Ectodermal cell (in vitro differentiated cells): ENCODE results near the gene CALHM3.

ENCODE experiments used
- H3K27ac ChIP-seq: 2 replicates; pipeline ENCODE4 v1.7.0; 2013; ENCODE audit warnings: mild to moderate bottlenecking, low read depth, low read length; ENCODE audit not compliant: insufficient read depth, poor library complexity, severe bottlenecking
- H3K27me3 ChIP-seq: 2 replicates; pipeline ENCODE4 v1.7.0; 2013; ENCODE audit warnings: mild to moderate bottlenecking, low read length; ENCODE audit not compliant: insufficient read depth, control insufficient read depth, poor library complexity, severe bottlenecking
- H3K36me3 ChIP-seq: one replicate; pipeline ENCODE4 v1.7.0; 2013; ENCODE audit warnings: low read length; ENCODE audit not compliant: control insufficient read depth, insufficient read depth
- H3K4me1 ChIP-seq: one replicate; pipeline ENCODE4 v1.7.0; 2013; ENCODE audit warnings: low read length; ENCODE audit not compliant: control insufficient read depth, insufficient read depth
- H3K4me3 ChIP-seq: 2 replicates; pipeline ENCODE4 v1.7.0; 2013; ENCODE audit warnings: low read depth, low read length, control low read depth; ENCODE audit not compliant: insufficient read depth
- H3K9me3 ChIP-seq: 2 replicates; pipeline ENCODE4 v1.7.0; 2013; ENCODE audit warnings: mild to moderate bottlenecking, low read length, moderate library complexity; ENCODE audit not compliant: control insufficient read depth
- WGBS, 2 experiments: methylation state at CpG; one replicate each; pipeline ENCODE4 v1.1.7; 2013; ENCODE audit warnings: missing lambda C conversion rate in 2 of 2; 5-methylcytosine and 5-hydroxymethylcytosine counted together

Gene CALHM3

GRCh38 chr10:103457896-103458583 is 21.0 kb downstream of the CALHM3 start:
- no peak overlapping the region for H3K4me3 ChIP-seq
- H3K27ac ChIP-seq = no peak overlapping the region
- no peaks in the 10 kb centered on the region for H3K4me1 ChIP-seq
- no peaks in the 10 kb centered on the region for H3K36me3 ChIP-seq
- no peaks in the 10 kb centered on the region for H3K27me3 ChIP-seq
- no peaks in the 10 kb centered on the region for H3K9me3 ChIP-seq
- WGBS, 2 experiments = 94% methylated on average over 39 of the region's 39 CpGs

DNA sequence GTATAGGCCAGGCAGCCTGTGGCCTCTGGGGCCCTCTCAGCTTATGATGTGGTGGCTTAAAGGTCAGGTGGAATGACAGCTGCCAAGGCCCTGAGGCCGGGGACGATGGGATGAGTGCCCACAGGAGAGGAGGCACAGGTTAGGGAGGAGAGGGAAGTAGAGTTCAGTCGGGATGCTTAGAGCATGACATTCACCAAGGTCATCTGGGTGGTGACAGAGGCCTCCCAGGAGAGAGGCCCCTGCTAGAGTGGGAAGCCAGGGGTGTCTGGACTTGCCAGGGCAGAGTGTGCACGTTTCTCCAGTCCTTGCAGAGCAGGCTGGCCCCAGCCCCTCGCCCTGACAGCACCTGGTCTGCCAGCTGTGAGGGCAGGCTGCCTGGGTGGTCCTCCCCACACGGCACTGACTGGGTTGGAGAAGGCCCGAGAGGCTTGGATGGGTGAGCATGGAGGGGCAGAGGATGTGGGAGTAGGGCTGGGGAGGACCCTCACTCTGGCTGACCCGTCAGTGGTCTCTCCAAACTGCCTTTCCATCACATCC is 21.8 kb downstream of the CALHM3 start:
- H3K9me3 ChIP-seq = no peaks in the 10 kb centered on the region
- H3K36me3 ChIP-seq = no peaks in the 10 kb centered on the region
- WGBS, 2 experiments = 87 to 93% methylated on average over 8 of the region's 8 CpGs
- H3K4me3 ChIP-seq = no peak overlapping the region
- no peaks in the 10 kb centered on the region for H3K4me1 ChIP-seq
- H3K27ac ChIP-seq = no peak overlapping the region
- no peaks in the 10 kb centered on the region for H3K27me3 ChIP-seq

- Histone ChIP-seq H3K9me3 (no peaks in the 10 kb centered on the region), H3K4me1 (no peaks in the 10 kb centered on the region), H3K27ac (no peak overlapping the region), H3K36me3 (no peaks in the 10 kb centered on the region), H3K27me3 (no peaks in the 10 kb centered on the region), H3K4me3 (no peak overlapping the region)
- WGBS, 2 experiments = 89 to 90% methylated on average over 9 of the region's 9 CpGs
Observed at GRCh38 chr10:103456074-103456660, 22.9 kb downstream of the CALHM3 start.

- H3K4me1 ChIP-seq = no peaks in the 10 kb centered on the region
- no peak overlapping the region for H3K27ac ChIP-seq
- H3K9me3 ChIP-seq = no peaks in the 10 kb centered on the region
- no peak overlapping the region for H3K4me3 ChIP-seq
- 92 to 93% methylated on average over 25 of the region's 25 CpGs for WGBS, 2 experiments
- H3K36me3 ChIP-seq = no peaks in the 10 kb centered on the region
- no peaks in the 10 kb centered on the region for H3K27me3 ChIP-seq
Observed at GRCh38 chr10:103455235-103455634, 23.8 kb downstream of the CALHM3 start.

GRCh38 chr10:103454026-103454425 is 25.0 kb downstream of the CALHM3 start:
- no peaks in the 10 kb centered on the region for H3K27me3 ChIP-seq
- no peaks in the 10 kb centered on the region for H3K9me3 ChIP-seq
- no peaks in the 10 kb centered on the region for H3K4me1 ChIP-seq
- no peak overlapping the region for H3K27ac ChIP-seq
- H3K4me3 ChIP-seq = no peak overlapping the region
- 87 to 91% methylated on average over 4 of the region's 4 CpGs for WGBS, 2 experiments
- H3K36me3 ChIP-seq = no peaks in the 10 kb centered on the region

- 79 to 85% methylated on average over 27 of the region's 27 CpGs for WGBS, 2 experiments
- Histone ChIP-seq H3K36me3 (no peaks in the 10 kb centered on the region), H3K4me1 (no peaks in the 10 kb centered on the region), H3K27ac (no peak overlapping the region), H3K9me3 (no peaks in the 10 kb centered on the region), H3K27me3 (no peaks in the 10 kb centered on the region), H3K4me3 (peak overlapping the region; percentile 18)
Observed at GRCh38 chr10:103452506-103453230, 26.4 kb downstream of the CALHM3 start.

GRCh38 chr10:103451831-103452505 is 27.1 kb downstream of the CALHM3 start, which contains the start of gene CALHM2:
Gene CALHM2 (minus strand): TSS chr10:103452370. CDS start chr10:103449941, 2,429 bp downstream.
- 60 to 65% methylated on average over 32 of the region's 32 CpGs for WGBS, 2 experiments
- no peaks in the 10 kb centered on the region for H3K27me3 ChIP-seq
- no peak within 1 kb of the TSS for H3K27ac ChIP-seq
- peak within 1 kb of the TSS; percentile 18 for H3K4me3 ChIP-seq
- no peaks in the 10 kb centered on the region for H3K4me1 ChIP-seq
- H3K9me3 ChIP-seq = no peaks in the 10 kb centered on the region
- H3K36me3 ChIP-seq = no peaks in the 10 kb centered on the region

DNA sequence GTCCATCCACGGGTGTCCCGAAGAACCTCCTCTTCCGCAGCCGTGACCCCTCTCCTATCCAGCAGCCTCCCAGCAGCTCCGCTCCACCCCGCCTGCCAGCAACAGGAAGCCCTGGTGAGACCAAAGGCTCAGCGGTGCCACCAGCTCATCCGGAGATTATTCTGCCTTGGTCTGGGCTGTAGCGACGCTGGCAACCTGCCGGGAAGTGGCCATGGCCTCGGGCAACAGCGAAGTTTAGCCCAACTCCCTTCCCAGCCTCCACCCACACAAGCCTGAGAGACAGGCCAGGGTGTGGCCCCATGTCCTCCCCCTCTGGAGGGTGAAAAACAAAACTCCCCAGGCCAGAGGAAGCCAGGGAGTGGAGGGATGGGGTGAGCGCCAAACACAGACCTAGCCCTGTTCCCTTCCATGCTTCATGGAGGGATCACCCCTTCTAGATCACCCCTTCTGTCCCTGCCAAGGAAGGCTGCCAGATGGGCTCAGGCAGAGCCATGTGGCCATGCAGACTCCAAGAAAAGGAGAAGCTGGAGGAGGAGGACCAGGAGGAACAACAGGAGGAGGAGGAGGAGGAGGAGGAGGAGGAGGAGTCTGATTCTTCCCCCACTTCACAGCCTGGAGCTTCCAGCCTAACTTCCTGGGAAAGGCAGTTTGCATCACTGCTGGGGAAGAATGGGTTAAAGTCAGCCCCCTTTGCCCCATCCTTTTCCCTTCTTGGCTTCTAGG is 27.8 kb downstream of the CALHM3 start:
- H3K4me1 ChIP-seq = no peaks in the 10 kb centered on the region
- 65 to 70% methylated on average over 14 of the region's 14 CpGs for whole genome bisulfite sequencing, 2 experiments
- H3K27me3 ChIP-seq = no peaks in the 10 kb centered on the region
- H3K36me3 ChIP-seq = no peaks in the 10 kb centered on the region
- H3K27ac ChIP-seq = no peak overlapping the region
- no peaks in the 10 kb centered on the region for H3K9me3 ChIP-seq
- H3K4me3 ChIP-seq = no peak overlapping the region

DNA sequence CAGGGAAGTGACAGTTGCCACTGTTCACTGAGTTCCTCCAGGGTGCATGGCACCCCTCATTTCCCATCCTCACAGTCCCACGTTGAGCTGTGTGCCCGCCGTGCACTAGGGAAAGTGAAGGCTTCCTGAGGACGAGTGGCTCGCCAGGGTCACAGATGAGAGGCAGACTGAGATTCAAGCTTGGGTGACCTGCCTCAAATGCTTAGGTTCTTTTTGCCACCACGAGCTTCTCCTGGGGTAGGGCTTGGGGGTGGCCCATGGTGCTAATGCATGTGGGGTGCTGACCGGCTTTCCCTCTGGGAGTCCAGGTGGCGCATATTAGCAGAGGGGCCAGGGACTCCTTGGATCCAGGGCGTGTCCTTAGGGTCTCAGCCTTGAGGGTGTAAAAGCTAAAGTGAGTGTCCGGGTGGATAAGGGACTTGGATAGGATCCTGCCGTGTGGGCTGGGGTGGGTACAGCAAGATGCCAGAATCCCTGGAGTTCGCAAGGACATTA is 28.8 kb downstream of the CALHM3 start:
- Histone ChIP-seq H3K4me3 (no peak overlapping the region), H3K36me3 (peaks cover 9% of the 10 kb centered on the region), H3K27ac (no peak overlapping the region), H3K27me3 (no peaks in the 10 kb centered on the region), H3K4me1 (no peaks in the 10 kb centered on the region), H3K9me3 (no peaks in the 10 kb centered on the region)
- WGBS, 2 experiments = 93 to 95% methylated on average over 12 of the region's 12 CpGs
